ENCODE data around the gene HDAC11. TPM values are rescaled to one million over a fixed set of nuclear protein-coding genes. Genes with fewer than 3 reads are reported as not detected.

Gene HDAC11
- total and polyA plus RNA-seq, 10 of the 15 experiments (the other 5 are each of a cell fraction or from before 2014, with no cell fraction given), result 0.04 to 0.76 (median 0.22) TPM; not detected in 1

DNA sequence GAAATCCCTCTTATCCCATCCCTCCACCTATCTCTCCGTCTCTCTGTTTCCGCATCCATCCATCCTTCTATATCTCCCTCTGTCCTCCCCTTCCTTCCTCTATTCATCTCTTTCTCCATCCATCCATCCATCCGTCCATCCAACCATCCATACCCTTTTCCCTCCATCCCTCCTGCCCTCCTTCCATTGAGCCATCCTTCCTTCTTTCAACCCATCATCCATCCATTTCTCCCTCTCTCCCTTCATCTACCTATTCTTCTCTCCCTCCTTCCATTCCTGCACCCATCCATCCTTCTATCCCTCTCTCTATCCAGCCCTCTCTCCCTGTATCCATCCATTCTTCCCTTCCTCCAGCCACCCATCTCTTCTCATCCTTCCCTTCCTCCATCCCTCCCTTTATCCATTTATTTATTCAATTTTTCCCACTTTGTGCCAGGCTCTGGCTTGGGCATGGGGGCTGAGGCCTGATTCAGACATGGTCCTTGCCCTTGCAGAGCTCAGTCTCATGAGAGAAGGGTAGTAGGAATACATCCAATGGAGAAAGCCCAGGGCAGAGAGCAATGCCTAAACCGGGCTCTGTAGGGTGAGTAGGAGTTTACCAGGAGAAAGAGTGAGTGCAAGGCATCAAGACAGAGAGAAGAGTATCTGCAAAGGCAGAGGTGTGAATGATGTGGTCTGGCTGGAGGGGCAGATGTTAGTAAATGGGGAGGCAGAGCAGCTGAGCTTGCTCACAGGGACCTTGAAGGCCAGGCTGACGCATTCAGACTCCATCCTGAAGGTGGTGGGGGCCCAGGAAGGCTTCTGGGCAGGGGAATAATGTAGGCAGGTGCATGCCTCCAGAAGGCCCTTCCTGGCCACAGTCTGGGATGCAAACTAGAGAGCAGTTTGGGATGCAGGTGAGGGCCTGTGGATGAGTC, 49.3 kb downstream of the HDAC11 start:
- ChIA-PET RAD21 (ENCODE audit: unreplicated experiment) (no interaction called here), SMC1A (ENCODE audit: uncharacterized antibody, unreplicated experiment) (no interaction called here), CTCF (no interaction called here), POLR2A (no interaction called here)
- intact Hi-C loops (cut with micrococcal nuclease; ENCODE audit: unreplicated experiment) (no loop called here), in situ Hi-C loops (cut with MboI) (no loop called here)
- WGBS (ENCODE audit: insufficient coverage, insufficient replicate concordance, low lambda C conversion rate, missing lambda C conversion rate), result 37% methylated on average over 5 of the region's 5 CpGs
- TF ChIP-seq SIN3A (IDR thresholded peaks at IDR 0.05; ENCODE audit: low read depth, low read length), result no peak
- TF ChIP-seq HCFC1 (IDR thresholded peaks at IDR 0.05; ENCODE audit: low read length), result no peak
- TF ChIP-seq TCF12 (IDR thresholded peaks at IDR 0.05; ENCODE audit: low read depth, low read length), result no peak
- no peak for TF ChIP-seq RAD21 (IDR thresholded peaks at IDR 0.05; ENCODE audit: insufficient read depth, low read depth, low read length)
- TF ChIP-seq, protein P1, sequence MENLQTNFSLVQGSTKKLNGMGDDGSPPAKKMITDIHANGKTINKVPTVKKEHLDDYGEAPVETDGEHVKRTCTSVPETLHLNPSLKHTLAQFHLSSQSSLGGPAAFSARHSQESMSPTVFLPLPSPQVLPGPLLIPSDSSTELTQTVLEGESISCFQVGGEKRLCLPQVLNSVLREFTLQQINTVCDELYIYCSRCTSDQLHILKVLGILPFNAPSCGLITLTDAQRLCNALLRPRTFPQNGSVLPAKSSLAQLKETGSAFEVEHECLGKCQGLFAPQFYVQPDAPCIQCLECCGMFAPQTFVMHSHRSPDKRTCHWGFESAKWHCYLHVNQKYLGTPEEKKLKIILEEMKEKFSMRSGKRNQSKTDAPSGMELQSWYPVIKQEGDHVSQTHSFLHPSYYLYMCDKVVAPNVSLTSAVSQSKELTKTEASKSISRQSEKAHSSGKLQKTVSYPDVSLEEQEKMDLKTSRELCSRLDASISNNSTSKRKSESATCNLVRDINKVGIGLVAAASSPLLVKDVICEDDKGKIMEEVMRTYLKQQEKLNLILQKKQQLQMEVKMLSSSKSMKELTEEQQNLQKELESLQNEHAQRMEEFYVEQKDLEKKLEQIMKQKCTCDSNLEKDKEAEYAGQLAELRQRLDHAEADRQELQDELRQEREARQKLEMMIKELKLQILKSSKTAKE (IDR thresholded peaks at IDR 0.05; ENCODE audit: low read depth, poor library complexity, severe bottlenecking), result no peak
- no peak for TF ChIP-seq YY1 (IDR thresholded peaks at IDR 0.05; ENCODE audit: low read depth, low read length)
- no peak for TF ChIP-seq RB1 (IDR thresholded peaks at IDR 0.05; ENCODE audit: borderline replicate concordance)
- TF ChIP-seq CHD2 (IDR thresholded peaks at IDR 0.05; ENCODE audit: borderline replicate concordance, low read depth, low read length), result no peak
- no peak for TF ChIP-seq RFX5 (IDR thresholded peaks at IDR 0.05; ENCODE audit: low read depth, low read length)
- TF ChIP-seq, protein P2, sequence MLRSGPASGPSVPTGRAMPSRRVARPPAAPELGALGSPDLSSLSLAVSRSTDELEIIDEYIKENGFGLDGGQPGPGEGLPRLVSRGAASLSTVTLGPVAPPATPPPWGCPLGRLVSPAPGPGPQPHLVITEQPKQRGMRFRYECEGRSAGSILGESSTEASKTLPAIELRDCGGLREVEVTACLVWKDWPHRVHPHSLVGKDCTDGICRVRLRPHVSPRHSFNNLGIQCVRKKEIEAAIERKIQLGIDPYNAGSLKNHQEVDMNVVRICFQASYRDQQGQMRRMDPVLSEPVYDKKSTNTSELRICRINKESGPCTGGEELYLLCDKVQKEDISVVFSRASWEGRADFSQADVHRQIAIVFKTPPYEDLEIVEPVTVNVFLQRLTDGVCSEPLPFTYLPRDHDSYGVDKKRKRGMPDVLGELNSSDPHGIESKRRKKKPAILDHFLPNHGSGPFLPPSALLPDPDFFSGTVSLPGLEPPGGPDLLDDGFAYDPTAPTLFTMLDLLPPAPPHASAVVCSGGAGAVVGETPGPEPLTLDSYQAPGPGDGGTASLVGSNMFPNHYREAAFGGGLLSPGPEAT (IDR thresholded peaks at IDR 0.05; ENCODE audit: low read depth), result no peak
- no peak for TF ChIP-seq MXI1 (IDR thresholded peaks at IDR 0.05; ENCODE audit: low read depth, low read length)
- TF ChIP-seq, protein P3, sequence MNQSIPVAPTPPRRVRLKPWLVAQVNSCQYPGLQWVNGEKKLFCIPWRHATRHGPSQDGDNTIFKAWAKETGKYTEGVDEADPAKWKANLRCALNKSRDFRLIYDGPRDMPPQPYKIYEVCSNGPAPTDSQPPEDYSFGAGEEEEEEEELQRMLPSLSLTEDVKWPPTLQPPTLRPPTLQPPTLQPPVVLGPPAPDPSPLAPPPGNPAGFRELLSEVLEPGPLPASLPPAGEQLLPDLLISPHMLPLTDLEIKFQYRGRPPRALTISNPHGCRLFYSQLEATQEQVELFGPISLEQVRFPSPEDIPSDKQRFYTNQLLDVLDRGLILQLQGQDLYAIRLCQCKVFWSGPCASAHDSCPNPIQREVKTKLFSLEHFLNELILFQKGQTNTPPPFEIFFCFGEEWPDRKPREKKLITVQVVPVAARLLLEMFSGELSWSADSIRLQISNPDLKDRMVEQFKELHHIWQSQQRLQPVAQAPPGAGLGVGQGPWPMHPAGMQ (IDR thresholded peaks at IDR 0.05; ENCODE audit: borderline replicate concordance), result no peak
- no peak for TF ChIP-seq SPI1 (IDR thresholded peaks at IDR 0.05; ENCODE audit: borderline replicate concordance, insufficient read depth, low read depth, low read length)
- TF ChIP-seq BCL11A (IDR thresholded peaks at IDR 0.05; ENCODE audit: low read depth, low read length), result no peak
- no peaks in the 10 kb centered on the region for H3K79me2 ChIP-seq (ENCODE audit: control insufficient read depth, insufficient read depth, low read length)
- no peaks in the 10 kb centered on the region for H4K20me1 ChIP-seq (ENCODE audit: control insufficient read depth, insufficient read depth)
- no peak overlapping the region for H2AFZ ChIP-seq (ENCODE audit: control insufficient read depth, low read depth, low read length)
- no peak overlapping the region for H3K4me2 ChIP-seq (ENCODE audit: control insufficient read depth, insufficient read depth)
- ATAC-seq, result no peak
- no peak overlapping the region for H3K9ac ChIP-seq (ENCODE audit: control insufficient read depth, insufficient read depth, low read length)
- H3K27me3 ChIP-seq (replicated peaks in 1 of 2; ENCODE audit: control insufficient read depth in 2 of 2, insufficient read depth in 2 of 2, low read length in 1 of 2), result peaks cover 1 to 6% of the 10 kb centered on the region in 2 experiments; a peak in 3 of 4 replicates
- no peak for DNase-seq (ENCODE audit: low read depth, low spot score)
- FAIRE-seq, result no peak
- no TSS peak for BruUV-seq (replicated peaks)
- no peak overlapping the region for H3K4me3 ChIP-seq
- H3K4me1 ChIP-seq (ENCODE audit: control insufficient read depth, insufficient read depth, low read length), result no peaks in the 10 kb centered on the region
- no peaks in the 10 kb centered on the region; the same call in 2 of the 3 replicates for H3K9me3 ChIP-seq (replicated peaks; ENCODE audit: control insufficient read depth, insufficient read depth, low read length)
- no peak overlapping the region for H3K27ac ChIP-seq (ENCODE audit: control insufficient read depth, insufficient read depth)
- H3K36me3 ChIP-seq (ENCODE audit: control insufficient read depth in 2 of 2, insufficient read depth in 2 of 2, low read length in 1 of 2), result no peaks in the 10 kb centered on the region
